ENCODE measurements around the gene CHAC2. TPM values are rescaled to one million over a fixed set of nuclear protein-coding genes. Genes with fewer than 3 reads are reported as not detected.
A peak's percentile ranks its signal among the peaks of the same experiment; 100 is the strongest.

The CHAC2 gene
- total RNA-seq, 1 experiment from 2014 or later, result 10.5 TPM

- POLR2A ChIA-PET, result interaction anchor here (0.5 to 7.8 kb wide), 21 partner anchors 9 to 1215 kb away, joined by 3 to 112 read pairs (median 4); partner anchors contain the start of gene CHAC2
Measured at GRCh38 chr2:53787614-53788289, 20.1 kb downstream of the CHAC2 start.

DNA sequence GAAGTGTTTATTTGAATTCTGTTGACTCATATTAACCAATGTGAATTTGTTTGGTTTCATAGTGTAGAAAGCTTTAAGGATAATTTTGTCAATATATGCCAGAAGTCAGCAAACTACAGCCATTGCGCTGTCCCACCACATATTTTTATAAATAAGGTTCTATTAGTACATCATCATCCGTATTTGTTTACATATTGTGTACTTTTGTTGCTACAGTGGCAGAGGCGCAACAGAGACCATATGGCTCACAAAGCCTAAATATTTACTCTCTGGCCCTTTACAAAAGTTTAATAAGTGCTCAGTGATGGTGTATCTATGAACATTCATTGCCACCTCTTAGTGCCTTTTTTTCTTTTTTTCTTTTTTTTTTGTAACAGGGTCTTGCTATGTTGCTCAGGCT lies 25.7 kb downstream of the CHAC2 start:
- no peak for DNase-seq (ENCODE audit: unreplicated experiment)
- CTCF ChIA-PET, result interaction anchor here (0.6 kb wide), 1 partner anchor 13 kb away, joined by 3 read pairs; no protein-coding TSS in a partner anchor
- no peak overlapping the region for H3K4me3 Mint-ChIP-seq (ENCODE audit: unreplicated experiment)
- no peaks in the 10 kb centered on the region for H3K9me3 Mint-ChIP-seq (ENCODE audit: unreplicated experiment)
- H3K27ac Mint-ChIP-seq (ENCODE audit: low read depth, unreplicated experiment), result no peak overlapping the region
- BruUV-seq (replicated peaks), result no TSS peak
- intact Hi-C loops (cut with micrococcal nuclease), result no loop called here
- POLR2A ChIA-PET, result interaction anchor here (1.1 kb wide), 1 partner anchor 176 kb away, joined by 3 read pairs; no protein-coding TSS in a partner anchor
- H3K4me1 Mint-ChIP-seq (ENCODE audit: insufficient read depth, unreplicated experiment), result no peaks in the 10 kb centered on the region
- H3K27me3 Mint-ChIP-seq (ENCODE audit: insufficient read depth, unreplicated experiment), result no peaks in the 10 kb centered on the region
- TF ChIP-seq, protein P1, sequence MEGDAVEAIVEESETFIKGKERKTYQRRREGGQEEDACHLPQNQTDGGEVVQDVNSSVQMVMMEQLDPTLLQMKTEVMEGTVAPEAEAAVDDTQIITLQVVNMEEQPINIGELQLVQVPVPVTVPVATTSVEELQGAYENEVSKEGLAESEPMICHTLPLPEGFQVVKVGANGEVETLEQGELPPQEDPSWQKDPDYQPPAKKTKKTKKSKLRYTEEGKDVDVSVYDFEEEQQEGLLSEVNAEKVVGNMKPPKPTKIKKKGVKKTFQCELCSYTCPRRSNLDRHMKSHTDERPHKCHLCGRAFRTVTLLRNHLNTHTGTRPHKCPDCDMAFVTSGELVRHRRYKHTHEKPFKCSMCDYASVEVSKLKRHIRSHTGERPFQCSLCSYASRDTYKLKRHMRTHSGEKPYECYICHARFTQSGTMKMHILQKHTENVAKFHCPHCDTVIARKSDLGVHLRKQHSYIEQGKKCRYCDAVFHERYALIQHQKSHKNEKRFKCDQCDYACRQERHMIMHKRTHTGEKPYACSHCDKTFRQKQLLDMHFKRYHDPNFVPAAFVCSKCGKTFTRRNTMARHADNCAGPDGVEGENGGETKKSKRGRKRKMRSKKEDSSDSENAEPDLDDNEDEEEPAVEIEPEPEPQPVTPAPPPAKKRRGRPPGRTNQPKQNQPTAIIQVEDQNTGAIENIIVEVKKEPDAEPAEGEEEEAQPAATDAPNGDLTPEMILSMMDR (IDR thresholded peaks at IDR 0.05; ENCODE audit: unreplicated experiment), result no peak
- H3K36me3 Mint-ChIP-seq (ENCODE audit: insufficient read depth, unreplicated experiment), result peaks cover 38% of the 10 kb centered on the region

More at GRCh38 chr2:53787614-53788289, 20.1 kb downstream of the CHAC2 start:
- intact Hi-C loops (cut with micrococcal nuclease), result loop anchor here (1.0 kb wide), 1 partner anchor 364 kb away; no protein-coding TSS in a partner anchor
- Mint-ChIP-seq H3K36me3 (ENCODE audit: insufficient read depth, unreplicated experiment) (no peaks in the 10 kb centered on the region), H3K27me3 (ENCODE audit: insufficient read depth, unreplicated experiment) (no peaks in the 10 kb centered on the region), H3K27ac (ENCODE audit: low read depth, unreplicated experiment) (peak overlapping the region; percentile 62), H3K4me1 (ENCODE audit: insufficient read depth, unreplicated experiment) (peaks cover 12% of the 10 kb centered on the region), H3K9me3 (ENCODE audit: unreplicated experiment) (no peaks in the 10 kb centered on the region), H3K4me3 (ENCODE audit: unreplicated experiment) (peak overlapping the region; percentile 83)
- CTCF ChIA-PET, result interaction anchor here (0.6 to 2.3 kb wide), 3 partner anchors 14 to 318 kb away, joined by 3 to 11 read pairs (median 3); partner anchors contain the start of gene CHAC2
- TF ChIP-seq, protein P1 (IDR thresholded peaks at IDR 0.05; ENCODE audit: unreplicated experiment), result no peak
- no peak for DNase-seq (ENCODE audit: unreplicated experiment)
- TSS peak; percentile 59 for BruUV-seq (replicated peaks)

- no TSS peak for BruUV-seq (replicated peaks)
- ChIA-PET POLR2A (no interaction called here), CTCF (interaction anchor here (0.6 kb wide), 1 partner anchor 12 kb away, joined by 3 read pairs; no protein-coding TSS in a partner anchor)
- H3K4me3 Mint-ChIP-seq (ENCODE audit: unreplicated experiment), result no peak overlapping the region
- TF ChIP-seq, protein P1 (IDR thresholded peaks at IDR 0.05; ENCODE audit: unreplicated experiment), result no peak
- no peaks in the 10 kb centered on the region for H3K4me1 Mint-ChIP-seq (ENCODE audit: insufficient read depth, unreplicated experiment)
- no peaks in the 10 kb centered on the region for H3K9me3 Mint-ChIP-seq (ENCODE audit: unreplicated experiment)
- H3K27ac Mint-ChIP-seq (ENCODE audit: low read depth, unreplicated experiment), result no peak overlapping the region
- no peaks in the 10 kb centered on the region for H3K27me3 Mint-ChIP-seq (ENCODE audit: insufficient read depth, unreplicated experiment)
- DNase-seq (ENCODE audit: unreplicated experiment), result no peak
- H3K36me3 Mint-ChIP-seq (ENCODE audit: insufficient read depth, unreplicated experiment), result peaks cover 42% of the 10 kb centered on the region
- intact Hi-C loops (cut with micrococcal nuclease), result no loop called here
Measured at GRCh38 chr2:53793821-53794220, 26.2 kb downstream of the CHAC2 start.

GRCh38 chr2:53801547-53801946 lies 33.9 kb downstream of the CHAC2 start:
- no TSS peak for BruUV-seq (replicated peaks)
- no peaks in the 10 kb centered on the region for H3K9me3 Mint-ChIP-seq (ENCODE audit: unreplicated experiment)
- intact Hi-C loops (cut with micrococcal nuclease), result no loop called here
- no peak for DNase-seq (ENCODE audit: unreplicated experiment)
- H3K36me3 Mint-ChIP-seq (ENCODE audit: insufficient read depth, unreplicated experiment), result peaks cover 84% of the 10 kb centered on the region
- ChIA-PET POLR2A (interaction anchor here (1.2 to 2.1 kb wide), 4 partner anchors 9 to 16 kb away, joined by 3 to 9 read pairs (median 4); partner anchors contain the start of gene ERLEC1), CTCF (no interaction called here)
- H3K27me3 Mint-ChIP-seq (ENCODE audit: insufficient read depth, unreplicated experiment), result no peaks in the 10 kb centered on the region
- H3K4me3 Mint-ChIP-seq (ENCODE audit: unreplicated experiment), result no peak overlapping the region
- no peak overlapping the region for H3K27ac Mint-ChIP-seq (ENCODE audit: low read depth, unreplicated experiment)
- H3K4me1 Mint-ChIP-seq (ENCODE audit: insufficient read depth, unreplicated experiment), result no peaks in the 10 kb centered on the region
- TF ChIP-seq, protein P1 (IDR thresholded peaks at IDR 0.05; ENCODE audit: unreplicated experiment), result no peak
